ENCODE measurements around the gene CCDC33. TPM values are rescaled to one million over a fixed set of nuclear protein-coding genes. Genes with fewer than 3 reads are reported as not detected.

Gene CCDC33
- total and polyA plus RNA-seq, 10 of the 15 experiments (the other 5 are each of a cell fraction or from before 2014, with no cell fraction given): 0.57 to 5.8 (median 4.3) TPM

DNA sequence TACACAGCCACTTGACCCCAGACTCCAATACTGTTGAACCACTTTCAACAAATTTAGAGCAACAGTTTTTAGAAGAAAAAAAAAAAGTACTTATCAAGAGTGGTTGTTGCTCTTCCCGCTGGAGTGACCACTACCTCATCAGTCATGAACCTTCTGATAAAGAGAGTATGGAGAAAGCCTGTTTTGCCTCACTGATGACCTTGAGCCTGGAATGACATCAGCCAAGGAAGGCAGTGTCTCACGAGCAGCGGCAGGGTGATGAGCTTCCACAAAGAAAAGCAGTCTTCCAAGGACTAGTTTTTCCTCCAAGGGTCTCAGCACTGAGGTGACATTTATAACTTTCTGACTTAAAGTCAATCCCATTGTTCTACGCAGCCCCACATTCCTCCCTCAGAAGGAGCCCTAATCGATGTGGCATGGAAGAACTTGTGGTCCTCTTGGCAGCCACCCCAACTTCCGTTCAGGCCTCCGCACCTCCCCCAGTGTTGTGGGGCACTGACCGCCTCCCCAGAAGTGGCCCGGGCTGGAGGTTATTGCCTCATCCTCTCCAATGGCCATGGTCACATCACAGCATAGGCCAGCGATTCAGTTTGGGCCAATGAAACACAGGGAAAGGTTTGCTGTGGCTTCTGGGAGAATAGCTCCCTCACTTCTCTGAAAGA, 133.1 kb downstream of the CCDC33 start:
- Histone ChIP-seq H2AFZ (ENCODE audit: control insufficient read depth, low read depth, low read length) (no peak overlapping the region), H3K36me3 (ENCODE audit: control insufficient read depth in 2 of 2, insufficient read depth in 2 of 2, low read length in 1 of 2) (no peaks in the 10 kb centered on the region), H3K4me1 (ENCODE audit: control insufficient read depth, insufficient read depth, low read length) (peaks cover 3% of the 10 kb centered on the region), H3K9me3 (replicated peaks; ENCODE audit: control insufficient read depth, insufficient read depth, low read length) (no peaks in the 10 kb centered on the region), H3K27me3 (replicated peaks in 1 of 2; ENCODE audit: control insufficient read depth in 2 of 2, insufficient read depth in 2 of 2, low read length in 1 of 2) (peaks cover 4 to 5% of the 10 kb centered on the region in 2 experiments; a peak in 3 of 4 replicates), H3K4me2 (ENCODE audit: control insufficient read depth, insufficient read depth) (no peak overlapping the region), H3K79me2 (ENCODE audit: control insufficient read depth, insufficient read depth, low read length) (no peaks in the 10 kb centered on the region), H3K27ac (ENCODE audit: control insufficient read depth, insufficient read depth) (no peak overlapping the region), H4K20me1 (ENCODE audit: control insufficient read depth, insufficient read depth) (no peaks in the 10 kb centered on the region), H3K9ac (ENCODE audit: control insufficient read depth, insufficient read depth, low read length) (no peak overlapping the region), H3K4me3 (no peak overlapping the region)
- in situ Hi-C loops (cut with MboI) (no loop called here), intact Hi-C loops (cut with micrococcal nuclease; ENCODE audit: unreplicated experiment) (no loop called here)
- FAIRE-seq (no peak), ATAC-seq (no peak), DNase-seq (ENCODE audit: low read depth, low spot score) (no peak)
- 55% methylated on average over 10 of the region's 10 CpGs for WGBS (ENCODE audit: insufficient coverage, insufficient replicate concordance, low lambda C conversion rate, missing lambda C conversion rate)
- SMC1A ChIA-PET (ENCODE audit: uncharacterized antibody, unreplicated experiment): no interaction called here
- POLR2A ChIA-PET: no interaction called here
- RAD21 ChIA-PET (ENCODE audit: unreplicated experiment): no interaction called here
- CTCF ChIA-PET: interaction anchor here (21.7 kb wide), 1 partner anchor 68 kb away, joined by 655 read pairs; the partner anchor contains the start of gene SEMA7A
- no TSS peak for BruUV-seq (replicated peaks)
- no peak for TF ChIP-seq ZNF24 (IDR thresholded peaks at IDR 0.05)
- TF ChIP-seq ESRRA (IDR thresholded peaks at IDR 0.05; ENCODE audit: low read length): no peak
- TF ChIP-seq ASH2L (IDR thresholded peaks at IDR 0.05; ENCODE audit: borderline replicate concordance, low read depth): no peak
- TF ChIP-seq, protein P1, sequence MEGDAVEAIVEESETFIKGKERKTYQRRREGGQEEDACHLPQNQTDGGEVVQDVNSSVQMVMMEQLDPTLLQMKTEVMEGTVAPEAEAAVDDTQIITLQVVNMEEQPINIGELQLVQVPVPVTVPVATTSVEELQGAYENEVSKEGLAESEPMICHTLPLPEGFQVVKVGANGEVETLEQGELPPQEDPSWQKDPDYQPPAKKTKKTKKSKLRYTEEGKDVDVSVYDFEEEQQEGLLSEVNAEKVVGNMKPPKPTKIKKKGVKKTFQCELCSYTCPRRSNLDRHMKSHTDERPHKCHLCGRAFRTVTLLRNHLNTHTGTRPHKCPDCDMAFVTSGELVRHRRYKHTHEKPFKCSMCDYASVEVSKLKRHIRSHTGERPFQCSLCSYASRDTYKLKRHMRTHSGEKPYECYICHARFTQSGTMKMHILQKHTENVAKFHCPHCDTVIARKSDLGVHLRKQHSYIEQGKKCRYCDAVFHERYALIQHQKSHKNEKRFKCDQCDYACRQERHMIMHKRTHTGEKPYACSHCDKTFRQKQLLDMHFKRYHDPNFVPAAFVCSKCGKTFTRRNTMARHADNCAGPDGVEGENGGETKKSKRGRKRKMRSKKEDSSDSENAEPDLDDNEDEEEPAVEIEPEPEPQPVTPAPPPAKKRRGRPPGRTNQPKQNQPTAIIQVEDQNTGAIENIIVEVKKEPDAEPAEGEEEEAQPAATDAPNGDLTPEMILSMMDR (IDR thresholded peaks at IDR 0.05 in 2 of 3, conservative IDR thresholded peaks at IDR 0.05 in 1 of 3; ENCODE audit: control insufficient read depth in 2 of 3, extremely low read depth in 1 of 3, insufficient read depth in 1 of 3, low read depth in 3 of 3, low read length in 3 of 3): no peak
- TF ChIP-seq ETV6 (conservative IDR thresholded peaks at IDR 0.05 in 1 of 2, IDR thresholded peaks at IDR 0.05 in 1 of 2; ENCODE audit: borderline replicate concordance in 1 of 2, low read depth in 1 of 2): no peak
- TF ChIP-seq NFYB (IDR thresholded peaks at IDR 0.05; ENCODE audit: insufficient read depth, low read depth, low read length): no peak
- no peak for TF ChIP-seq NRF1 (conservative IDR thresholded peaks at IDR 0.05; ENCODE audit: low read depth, low read length)
- TF ChIP-seq SIN3A (IDR thresholded peaks at IDR 0.05; ENCODE audit: low read depth, low read length): no peak
- no peak for TF ChIP-seq JUND (IDR thresholded peaks at IDR 0.05; ENCODE audit: low read depth, low read length)
- no peak for TF ChIP-seq PAX8 (IDR thresholded peaks at IDR 0.05)
- no peak for TF ChIP-seq SMAD1 (IDR thresholded peaks at IDR 0.05; ENCODE audit: low read depth, partially characterized antibody)
- TF ChIP-seq, protein P2, sequence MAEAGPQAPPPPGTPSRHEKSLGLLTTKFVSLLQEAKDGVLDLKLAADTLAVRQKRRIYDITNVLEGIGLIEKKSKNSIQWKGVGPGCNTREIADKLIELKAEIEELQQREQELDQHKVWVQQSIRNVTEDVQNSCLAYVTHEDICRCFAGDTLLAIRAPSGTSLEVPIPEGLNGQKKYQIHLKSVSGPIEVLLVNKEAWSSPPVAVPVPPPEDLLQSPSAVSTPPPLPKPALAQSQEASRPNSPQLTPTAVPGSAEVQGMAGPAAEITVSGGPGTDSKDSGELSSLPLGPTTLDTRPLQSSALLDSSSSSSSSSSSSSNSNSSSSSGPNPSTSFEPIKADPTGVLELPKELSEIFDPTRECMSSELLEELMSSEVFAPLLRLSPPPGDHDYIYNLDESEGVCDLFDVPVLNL (IDR thresholded peaks at IDR 0.05; ENCODE audit: low read depth, low read length): no peak
- TF ChIP-seq RBBP5 (conservative IDR thresholded peaks at IDR 0.05): no peak
- TF ChIP-seq BCL11A (IDR thresholded peaks at IDR 0.05; ENCODE audit: low read depth, low read length): no peak
- no peak for TF ChIP-seq SIX5 (IDR thresholded peaks at IDR 0.05; ENCODE audit: low read depth, low read length, severe bottlenecking)
- TF ChIP-seq CHD2 (IDR thresholded peaks at IDR 0.05; ENCODE audit: borderline replicate concordance, low read depth, low read length): no peak
- no peak for TF ChIP-seq ZNF217 (IDR thresholded peaks at IDR 0.05)

Measured in GM12878 (cell line).